GM08714 (cell line): ENCODE results near the gene SEMA4G.
A peak's percentile ranks its signal among the peaks of the same experiment; 100 is the strongest.

ENCODE experiments used
- H3K4me3 ChIP-seq: fragments of 200-500 bp; sonication (Bioruptor generic); 2 replicates; pipeline ENCODE4 v1.5.1; 2014; ENCODE audit warnings: mild to moderate bottlenecking, low read length, inconsistent platforms
- ZNF274 ChIP-seq: IDR thresholded peaks from 2 replicates; pipeline ENCODE4 v1.6.1; 2012; ENCODE audit warnings: mild to moderate bottlenecking, low read depth, low read length

SEMA4G gene

GRCh38 chr10:100988166-100988565 is 18.9 kb downstream of the SEMA4G start:
- no peak for TF ChIP-seq ZNF274
- peak overlapping the region; percentile 95 for H3K4me3 ChIP-seq

- no peak for TF ChIP-seq ZNF274
- H3K4me3 ChIP-seq, result no peak overlapping the region
Observed at GRCh38 chr10:100989088-100989487, 19.8 kb downstream of the SEMA4G start.

- TF ChIP-seq ZNF274, result no peak
- H3K4me3 ChIP-seq, result no peak overlapping the region
Observed at GRCh38 chr10:100993986-100994708, 24.8 kb downstream of the SEMA4G start.

GRCh38 chr10:100995181-100995580 is 25.9 kb downstream of the SEMA4G start:
- H3K4me3 ChIP-seq, result no peak overlapping the region
- no peak for TF ChIP-seq ZNF274

GRCh38 chr10:100996678-100997359 is 27.5 kb downstream of the SEMA4G start:
- TF ChIP-seq ZNF274, result no peak
- peak overlapping the region; percentile 77 for H3K4me3 ChIP-seq

- H3K4me3 ChIP-seq, result peak overlapping the region; percentile 77
- TF ChIP-seq ZNF274, result no peak
Observed at GRCh38 chr10:100997360-100998182, 28.3 kb downstream of the SEMA4G start.

GRCh38 chr10:100998183-100998990 is 29.1 kb downstream of the SEMA4G start:
- TF ChIP-seq ZNF274, result no peak
- peak overlapping the region; percentile 77; the same call in 1 of the 2 replicates for H3K4me3 ChIP-seq

GRCh38 chr10:100998991-100999741 is 29.9 kb downstream of the SEMA4G start:
- H3K4me3 ChIP-seq, result peak overlapping the region; percentile 77; the same call in 1 of the 2 replicates

GRCh38 chr10:100999742-101000126 is 30.4 kb downstream of the SEMA4G start, which contains the start of gene LZTS2:
Gene LZTS2 (plus strand): TSS chr10:100999808. CDS start chr10:101002539, 2,731 bp downstream.
- no peak for TF ChIP-seq ZNF274
- peak within 1 kb of the TSS; percentile 77 for H3K4me3 ChIP-seq

More at GRCh38 chr10:100998991-100999741, 29.9 kb downstream of the SEMA4G start:
- TF ChIP-seq ZNF274, result no peak

GRCh38 chr10:101000127-101000914 is 31.0 kb downstream of the SEMA4G start:
- H3K4me3 ChIP-seq, result peak overlapping the region; percentile 77
- no peak for TF ChIP-seq ZNF274

- H3K4me3 ChIP-seq, result no peak overlapping the region; the same call in 1 of the 2 replicates
- TF ChIP-seq ZNF274, result no peak
Observed at GRCh38 chr10:101000915-101001658, 31.8 kb downstream of the SEMA4G start.
